Coronary artery (tissue), 2 donors: Measurements from ENCODE around the gene SPIRE1.

Source experiments
- DNase-seq: peaks from one replicate; pipeline ENCODE4 v3.0.0-alpha.2; 2017; ENCODE audit warnings: low spot score
- H3K27ac ChIP-seq, 2 donors: fragments of 200-600 bp; sonication (generic); one replicate each; pipeline ENCODE4 v1.5.1; 2016 to 2019
- H3K4me3 ChIP-seq: fragments of 200-600 bp; sonication (generic); 2 replicates; pipeline ENCODE4 v1.5.1; 2016; ENCODE audit warnings: mild to moderate bottlenecking, moderate library complexity
- CTCF ChIP-seq: fragments of 200-600 bp; sonication (generic); IDR thresholded peaks from one replicate; pipeline ENCODE4 v1.5.1; 2019; ENCODE audit warnings: antibody characterized with exemption

The SPIRE1 gene

GRCh38 chr18:12410081-12410481, 247.8 kb downstream of the SPIRE1 start:
- Histone ChIP-seq H3K27ac (no peak overlapping the region), H3K4me3 (no peak overlapping the region)
- TF ChIP-seq CTCF: no peak
- DNase-seq: no peak

- TF ChIP-seq CTCF: no peak
- no peak for DNase-seq
- no peak overlapping the region for H3K4me3 ChIP-seq
- no peak overlapping the region for H3K27ac ChIP-seq
These were observed 248.4 kb downstream of the SPIRE1 start for GRCh38 chr18:12409469-12409868.

GRCh38 chr18:12408247-12408869, 249.5 kb downstream of the SPIRE1 start:
- TF ChIP-seq CTCF: no peak
- Histone ChIP-seq H3K27ac (peak overlapping the region; percentile 57 to 89), H3K4me3 (peak overlapping the region; percentile 87)
- DNase-seq: no peak

- no peak overlapping the region for H3K4me3 ChIP-seq
- no peak for TF ChIP-seq CTCF
These were observed 251.4 kb downstream of the SPIRE1 start for GRCh38 chr18:12406371-12407111.

GRCh38 chr18:12405066-12405465, 252.8 kb downstream of the SPIRE1 start:
- no peak for DNase-seq
- Histone ChIP-seq H3K27ac (no peak overlapping the region), H3K4me3 (no peak overlapping the region)
- no peak for TF ChIP-seq CTCF

More at GRCh38 chr18:12406371-12407111, 251.4 kb downstream of the SPIRE1 start:
- H3K27ac ChIP-seq: no peak overlapping the region
- no peak for DNase-seq

GRCh38 chr18:12403601-12404506, 254.1 kb downstream of the SPIRE1 start:
- Histone ChIP-seq H3K27ac (no peak overlapping the region), H3K4me3 (no peak overlapping the region)
- DNase-seq: no peak
- TF ChIP-seq CTCF: no peak
